Right lobe of liver (tissue), 6 donors: ENCODE data around the gene C11orf71. TPM values are rescaled to one million over a fixed set of nuclear protein-coding genes. Genes with fewer than 3 reads are reported as not detected.

Experiments
- ATAC-seq, 4 donors: fragments of 200-7000 bp; cut with Tn5 transposase; one replicate each; pipeline ENCODE4 v1.9.1; 2020; ENCODE audit warnings: mild to moderate bottlenecking in 4 of 4, moderate library complexity in 4 of 4
- DNase-seq, 3 donors: peaks; one replicate each; pipeline ENCODE4 v3.0.0-alpha.2; 2020
- H3K27ac ChIP-seq, 3 donors: fragments of 200-600 bp; one replicate each; pipeline ENCODE4 v1.8.0; 2022
- H3K27me3 ChIP-seq, 2 donors: fragments of 200-600 bp; one replicate each; pipeline ENCODE4 v1.8.0; 2022
- H3K36me3 ChIP-seq, 4 donors: fragments of 200-600 bp; sonication (generic) in 1 of 4; one replicate each; pipeline versions ENCODE4 v1.5.1 to v1.8.0; 2017 to 2022; ENCODE audit warnings: control low read depth in 1 of 4
- H3K4me1 ChIP-seq, 4 donors: fragments of 200-600 bp; sonication (generic) in 1 of 4; one replicate each; pipeline versions ENCODE4 v1.5.1 to v1.8.0; 2017 to 2022; ENCODE audit warnings: control low read depth in 1 of 4
- H3K4me3 ChIP-seq, 3 donors: fragments of 200-600 bp; one replicate each; pipeline ENCODE4 v1.8.0; 2022
- H3K9me3 ChIP-seq, 4 donors: fragments of 200-600 bp; sonication (generic) in 1 of 4; one replicate each; pipeline versions ENCODE4 v1.5.1 to v1.8.0; 2017 to 2022; ENCODE audit warnings: control low read depth in 1 of 4
- CTCF ChIP-seq, 4 donors: fragments of 200-600 bp in 3 of 4; fragments of 450-650 bp in 1 of 4; IDR thresholded peaks; one replicate each; pipeline versions ENCODE4 v1.5.1 to v1.8.0; 2016 to 2022; ENCODE audit warnings: antibody characterized with exemption in 4 of 4, mild to moderate bottlenecking in 2 of 4
- POLR2A ChIP-seq: fragments of 450-650 bp; IDR thresholded peaks from one replicate; pipeline ENCODE4 v1.6.1; 2017; ENCODE audit warnings: antibody characterized with exemption, mild to moderate bottlenecking
- WGBS: methylation state at CpG from one replicate; pipeline ENCODE4 v1.1.6; 2018; ENCODE audit warnings: low coverage, low lambda C conversion rate; ENCODE audit not compliant: insufficient coverage; ENCODE audit errors: missing lambda C conversion rate; 5-methylcytosine and 5-hydroxymethylcytosine counted together
- intact Hi-C, 2 donors: fragments of 100-400 bp; cut with DNase I; formaldehyde crosslinking; loops; one replicate each; pipeline versions ENCODE4 v1.11.2 to v1.14.1; 2022
- total RNA-seq, 6 experiments: library from RNA; depleted of rRNA in 2 of 6; stranded (reverse); fragments of >200 nt in 2 of 6; fragmentation: NEBNext Ultra II Directional in 3 of 6; extraction: Animal tissue kit (Norgen Biotek cat#: 25700) in 3 of 6; gene quantifications; one replicate each; pipeline versions ENCODE4 v1.1.0 to v1.2.4, GENCODE V29; 2016 to 2023
- donor health status: DM: no; HTN: yes; CAD: no.
- donor health status: DM: no; HTN: no; CAD: no.
- donor health status: DM: no; HTN: no; CAD: no.
- donor health status: DM: no; HTN: yes; CAD: no.
- donor health status: DM: no; HTN: yes; CAD: no.

Gene C11orf71
- total RNA-seq, 6 experiments from 2014 or later = 4.9 to 13.4 (median 8.6) TPM

DNA sequence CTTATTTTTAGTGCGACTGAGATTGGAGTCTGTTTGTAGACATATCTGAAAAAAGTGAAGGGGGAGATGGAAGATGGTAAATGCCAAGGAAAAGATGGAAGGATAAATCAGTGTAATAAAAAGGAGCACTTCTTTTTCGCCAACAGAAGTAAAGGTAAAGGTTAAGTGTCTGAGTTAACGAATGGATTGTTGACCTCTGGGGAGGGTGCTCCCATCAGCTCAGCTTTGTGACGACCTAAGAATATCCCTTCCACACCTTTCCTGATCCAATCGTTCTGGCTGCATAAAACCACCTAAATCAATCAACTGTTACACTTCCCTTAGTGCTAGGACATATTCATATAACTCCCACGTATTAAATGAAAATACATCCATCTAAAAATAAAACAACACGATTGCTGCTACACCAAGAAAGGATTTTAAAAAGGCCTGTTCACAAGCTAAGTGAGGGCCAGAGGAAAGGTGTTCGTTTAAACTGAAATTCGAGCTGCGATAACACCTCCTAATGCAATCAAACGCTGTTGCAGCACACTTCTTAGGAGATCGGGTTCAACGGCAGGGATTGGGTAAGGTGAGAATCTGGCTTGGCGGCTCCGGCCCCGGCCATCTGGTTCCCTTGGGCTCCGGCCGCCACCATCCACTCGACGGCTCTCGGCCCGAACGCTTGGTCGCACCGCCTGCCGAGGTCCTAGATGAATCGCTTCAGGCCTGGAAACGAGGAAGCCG is 658 bp downstream of the C11orf71 start:
- Histone ChIP-seq H3K4me3 (peak overlapping the region; percentile 56 to 78 (median 64)), H3K27ac (peak overlapping the region; percentile 97 to 99 (median 97)), H3K9me3 (no peaks in the 10 kb centered on the region), H3K27me3 (no peaks in the 10 kb centered on the region), H3K4me1 (peaks cover 0 to 44% (median 6%) of the 10 kb centered on the region in 4 donors), H3K36me3 (no peaks in the 10 kb centered on the region)
- DNase-seq (no peak), ATAC-seq (peak; percentile 51 to 67 (median 63))
- intact Hi-C loops = no loop called here
- 3% methylated on average over 24 of the region's 29 CpGs for WGBS
- TF ChIP-seq CTCF (IDR thresholded peaks at IDR 0.05) (no peak), POLR2A (no peak)

DNA sequence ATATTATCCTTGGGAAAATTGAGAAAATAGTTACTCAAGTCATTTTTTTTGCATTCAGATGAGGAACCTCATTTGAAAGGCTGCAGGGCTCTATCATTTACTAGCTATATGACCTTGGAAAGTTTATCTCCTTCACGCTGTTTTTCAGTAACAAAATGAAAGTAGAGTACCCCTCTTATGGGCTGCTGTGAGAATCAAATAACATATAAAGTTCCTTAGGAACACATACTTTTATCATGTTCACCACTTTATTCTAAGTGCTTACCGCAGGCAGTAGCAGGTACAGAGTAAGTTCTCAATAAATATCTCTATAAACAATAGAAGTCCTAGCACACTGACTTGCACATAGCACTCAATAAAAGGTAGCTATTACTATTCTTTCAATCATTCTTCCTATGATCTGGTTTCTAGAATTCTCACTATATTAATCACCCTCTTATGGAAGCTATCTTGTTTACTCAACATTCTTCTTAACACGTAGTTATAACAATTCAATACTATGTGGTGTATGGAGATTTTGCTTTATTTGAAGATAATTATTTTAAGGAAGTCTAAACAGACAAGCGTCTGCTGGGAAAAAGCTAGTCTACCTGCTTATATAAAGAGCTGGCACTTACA is 1.9 kb downstream of the C11orf71 start:
- ATAC-seq (no peak), DNase-seq (no peak)
- 67% methylated on average over 4 of the region's 4 CpGs for WGBS
- TF ChIP-seq POLR2A = no peak
- intact Hi-C loops = no loop called here
- Histone ChIP-seq H3K27ac (no peak overlapping the region), H3K4me1 (peaks cover 0 to 33% (median 6%) of the 10 kb centered on the region in 4 donors), H3K36me3 (no peaks in the 10 kb centered on the region), H3K9me3 (no peaks in the 10 kb centered on the region), H3K27me3 (no peaks in the 10 kb centered on the region), H3K4me3 (peak overlapping the region in 1 of 3 donors; percentile 78)

DNA sequence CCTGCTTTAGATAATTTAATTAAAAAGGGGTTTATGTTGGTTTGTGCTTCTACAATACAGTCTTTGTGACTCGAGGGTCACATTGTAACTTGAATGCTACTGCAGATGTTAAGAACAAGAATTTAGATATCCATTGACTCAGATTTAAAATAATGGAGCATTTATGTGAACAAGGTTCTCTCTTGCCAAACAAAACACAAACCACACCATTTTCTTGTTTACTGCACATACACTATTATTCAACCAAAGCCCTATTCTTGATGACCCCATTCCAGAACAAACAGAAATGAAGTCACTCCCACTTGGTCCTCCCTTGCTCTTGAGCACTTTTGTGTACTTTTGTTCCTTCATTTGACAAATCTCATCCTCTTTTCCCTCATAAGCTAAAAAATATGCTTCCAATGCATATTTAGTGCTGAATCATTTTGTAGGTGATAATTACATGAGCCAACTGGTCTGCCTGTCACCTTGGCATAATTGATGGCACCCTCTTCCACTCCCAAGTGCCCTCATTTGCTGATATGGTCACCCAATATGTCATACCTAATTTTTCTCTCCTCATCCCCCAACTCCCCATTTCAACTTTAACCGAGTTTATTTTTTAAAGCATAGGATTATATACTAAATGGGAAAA is 2.8 kb downstream of the C11orf71 start:
- Histone ChIP-seq H3K27ac (no peak overlapping the region), H3K4me3 (no peak overlapping the region), H3K9me3 (no peaks in the 10 kb centered on the region), H3K27me3 (no peaks in the 10 kb centered on the region), H3K36me3 (no peaks in the 10 kb centered on the region), H3K4me1 (peaks cover 0 to 34% (median 6%) of the 10 kb centered on the region in 4 donors)
- intact Hi-C loops = no loop called here
- TF ChIP-seq POLR2A = no peak
- TF ChIP-seq CTCF (IDR thresholded peaks at IDR 0.05) = no peak
- ATAC-seq (no peak), DNase-seq (no peak)
- WGBS = 96% methylated on average over 2 of the region's 2 CpGs

GRCh38 chr11:114396916-114397315 is 3.4 kb downstream of the C11orf71 start:
- DNase-seq (no peak), ATAC-seq (no peak)
- no peaks in the 10 kb centered on the region for H3K9me3 ChIP-seq
- no peaks in the 10 kb centered on the region for H3K27me3 ChIP-seq
- peaks cover 0 to 30% (median 6%) of the 10 kb centered on the region in 4 donors for H3K4me1 ChIP-seq
- no peak overlapping the region for H3K27ac ChIP-seq
- intact Hi-C loops = no loop called here
- TF ChIP-seq CTCF (IDR thresholded peaks at IDR 0.05) (no peak), POLR2A (no peak)
- no peak overlapping the region for H3K4me3 ChIP-seq
- no peaks in the 10 kb centered on the region for H3K36me3 ChIP-seq

- H3K9me3 ChIP-seq = no peaks in the 10 kb centered on the region
- H3K4me1 ChIP-seq = peaks cover 0 to 27% (median 4%) of the 10 kb centered on the region in 4 donors
- intact Hi-C loops = no loop called here
- 54% methylated on average over 3 of the region's 3 CpGs for WGBS
- H3K27ac ChIP-seq = no peak overlapping the region
- no peak overlapping the region for H3K4me3 ChIP-seq
- H3K36me3 ChIP-seq = no peaks in the 10 kb centered on the region
- no peaks in the 10 kb centered on the region for H3K27me3 ChIP-seq
- TF ChIP-seq POLR2A (no peak), CTCF (IDR thresholded peaks at IDR 0.05) (peak; percentile 5 to 36 (median 29))
- DNase-seq (no peak), ATAC-seq (no peak)
These were observed 4.6 kb downstream of the C11orf71 start for GRCh38 chr11:114395736-114396135.
